ENCODE data around the gene SLC24A4.

SLC24A4 gene

DNA sequence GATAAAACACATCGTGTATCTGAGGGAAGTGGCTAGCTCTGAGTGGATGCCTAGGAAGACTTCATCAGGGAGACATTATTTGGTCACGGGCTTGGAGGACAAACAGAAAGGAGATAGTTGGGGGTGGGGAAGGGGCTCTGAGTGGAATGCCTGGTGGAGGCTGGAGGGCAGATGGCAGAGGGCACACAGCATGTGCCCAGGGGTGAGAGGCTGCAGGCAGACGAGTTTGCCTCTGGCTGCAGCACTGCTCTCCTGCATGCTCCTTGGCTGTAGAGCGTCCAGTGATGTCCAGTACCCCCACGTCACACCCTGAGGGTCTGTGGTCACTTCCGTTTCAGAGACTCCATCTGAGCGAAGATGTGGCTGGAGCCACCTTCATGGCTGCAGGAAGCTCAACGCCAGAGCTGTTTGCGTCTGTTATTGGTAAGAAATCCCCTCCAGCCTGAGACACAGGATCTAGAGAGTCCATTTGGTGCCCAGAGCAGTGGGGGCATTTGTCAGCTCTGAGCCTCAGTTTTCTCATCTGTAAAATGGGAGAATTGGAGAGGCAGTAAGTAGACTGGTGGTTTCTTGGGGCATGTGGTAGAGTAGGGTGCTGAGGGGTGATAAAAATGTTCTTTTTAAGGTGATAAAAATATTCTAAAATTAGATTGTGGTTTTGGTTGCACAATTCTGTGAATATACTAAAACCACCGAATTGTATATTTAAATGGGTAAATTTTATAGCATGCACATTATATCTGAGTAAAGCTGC is 119.0 kb downstream of the SLC24A4 start:
- no peak for DNase-seq

GRCh38 chr14:92443167-92443566 is 120.2 kb downstream of the SLC24A4 start:
- DNase-seq, result no peak

DNA sequence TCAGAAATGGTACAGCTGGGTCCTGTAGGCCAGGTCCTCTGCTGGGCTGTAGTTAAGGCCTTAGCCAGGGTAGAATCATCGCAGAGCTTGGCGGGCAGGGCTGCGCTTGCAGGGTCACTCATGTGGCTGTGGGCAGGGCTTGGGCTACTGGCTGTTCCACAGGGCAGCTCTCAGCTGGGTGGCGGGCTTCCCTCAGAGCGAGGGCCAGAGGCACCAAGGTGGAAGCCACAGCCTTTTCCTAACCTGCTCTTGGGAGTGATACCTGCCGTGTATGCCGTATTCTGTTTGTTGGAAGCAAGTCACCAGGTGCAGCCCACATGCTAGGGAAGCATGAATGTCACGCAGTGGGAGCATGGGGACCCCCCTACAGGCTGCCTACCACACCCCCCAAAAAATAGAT is 120.8 kb downstream of the SLC24A4 start:
- no peak for DNase-seq

DNA sequence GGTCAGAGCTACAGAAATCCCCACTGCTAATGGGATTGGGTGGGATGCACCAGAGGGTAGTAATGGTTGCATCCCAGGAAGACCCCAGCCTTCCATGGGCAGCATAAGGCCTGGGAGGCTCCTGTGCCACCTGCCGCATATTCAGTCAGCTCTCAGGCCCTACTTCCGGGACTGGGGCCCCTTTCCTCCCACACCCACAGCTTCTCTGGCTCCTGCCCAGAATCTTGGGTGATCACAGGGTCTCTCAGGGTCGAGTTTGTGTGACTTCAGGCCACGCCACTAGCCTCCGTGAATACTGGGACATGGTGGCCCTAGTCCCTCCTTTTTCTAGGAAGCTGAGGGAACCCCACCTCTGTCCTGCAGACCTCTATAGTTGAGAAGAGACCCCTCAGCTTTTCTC is 123.8 kb downstream of the SLC24A4 start:
- no peak for DNase-seq

DNA sequence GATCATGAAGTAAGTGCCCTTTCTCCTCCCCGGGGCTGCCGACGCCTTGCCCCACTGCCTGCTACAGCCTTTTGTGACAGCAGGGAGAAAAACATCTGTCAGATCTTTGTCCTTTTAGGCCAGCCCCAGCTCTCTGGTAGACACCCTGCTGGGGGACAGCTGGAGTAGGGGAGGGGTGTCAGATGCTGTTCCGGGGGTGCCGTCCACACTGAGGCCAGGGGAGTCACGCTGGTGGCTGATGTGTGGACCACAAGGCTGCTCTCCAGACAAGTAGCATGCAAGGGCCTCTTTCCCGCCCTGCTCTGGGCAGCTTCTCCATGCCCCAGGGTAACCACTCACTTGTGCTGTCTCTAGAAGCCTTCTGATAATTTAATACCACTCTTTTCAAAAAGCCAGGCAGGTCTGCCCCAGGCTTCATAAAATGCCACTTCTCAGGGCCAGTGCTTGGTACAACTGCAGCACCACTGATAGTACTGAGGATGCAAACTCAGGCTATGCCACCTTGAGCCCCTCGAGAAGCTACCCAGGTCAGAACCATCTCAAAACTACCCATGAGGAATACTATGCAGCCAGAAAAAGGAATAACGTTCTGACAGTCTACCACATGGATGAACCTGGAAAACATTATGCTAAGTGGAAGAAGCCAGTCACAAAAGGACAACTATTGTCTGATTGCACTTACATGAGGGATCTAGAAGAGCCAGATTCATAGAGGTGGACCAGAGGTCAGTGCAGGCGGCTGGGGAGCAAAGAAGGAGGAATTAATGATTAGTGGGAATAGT is 124.6 kb downstream of the SLC24A4 start:
- DNase-seq, result no peak

GRCh38 chr14:92448786-92449185 is 125.8 kb downstream of the SLC24A4 start:
- no peak for DNase-seq

DNA sequence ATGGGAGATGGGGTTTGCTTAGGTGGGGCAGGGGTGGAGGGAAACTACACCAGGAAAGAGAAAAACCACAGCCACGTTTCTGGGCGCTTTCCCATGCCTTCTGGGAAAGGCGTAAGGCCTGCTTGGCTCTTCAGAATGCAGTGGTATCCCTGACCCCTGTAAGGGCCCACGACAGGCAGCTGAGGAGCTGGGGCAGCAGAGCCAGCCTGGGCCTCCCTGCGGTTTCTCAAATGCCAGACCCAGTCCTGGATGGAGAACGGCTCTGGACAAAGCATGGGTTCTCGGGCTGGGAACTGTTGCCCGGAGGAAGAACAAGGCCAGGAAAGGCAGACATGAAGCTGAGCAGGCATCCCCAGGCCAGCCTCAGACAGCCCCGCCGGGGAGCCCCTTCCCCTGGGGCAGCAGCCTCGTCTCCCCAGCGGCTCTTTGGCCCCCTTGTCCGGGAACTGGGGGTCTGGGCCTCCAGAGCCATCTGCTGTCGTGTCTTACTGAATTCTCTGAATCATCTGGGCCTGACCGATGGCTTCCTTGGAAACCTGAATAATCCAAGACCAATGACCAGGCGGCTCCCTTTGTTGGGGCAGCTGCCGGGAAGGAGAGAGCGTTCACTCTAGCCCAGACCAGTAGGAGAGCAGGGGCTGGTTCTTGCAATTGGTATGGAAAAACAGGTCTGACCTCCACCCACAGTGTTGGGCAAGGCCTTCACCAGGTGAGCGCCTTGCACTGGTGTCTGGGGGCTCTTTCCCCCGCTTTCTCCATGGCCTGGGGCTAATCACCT is 126.6 kb downstream of the SLC24A4 start:
- DNase-seq, result no peak

DNA sequence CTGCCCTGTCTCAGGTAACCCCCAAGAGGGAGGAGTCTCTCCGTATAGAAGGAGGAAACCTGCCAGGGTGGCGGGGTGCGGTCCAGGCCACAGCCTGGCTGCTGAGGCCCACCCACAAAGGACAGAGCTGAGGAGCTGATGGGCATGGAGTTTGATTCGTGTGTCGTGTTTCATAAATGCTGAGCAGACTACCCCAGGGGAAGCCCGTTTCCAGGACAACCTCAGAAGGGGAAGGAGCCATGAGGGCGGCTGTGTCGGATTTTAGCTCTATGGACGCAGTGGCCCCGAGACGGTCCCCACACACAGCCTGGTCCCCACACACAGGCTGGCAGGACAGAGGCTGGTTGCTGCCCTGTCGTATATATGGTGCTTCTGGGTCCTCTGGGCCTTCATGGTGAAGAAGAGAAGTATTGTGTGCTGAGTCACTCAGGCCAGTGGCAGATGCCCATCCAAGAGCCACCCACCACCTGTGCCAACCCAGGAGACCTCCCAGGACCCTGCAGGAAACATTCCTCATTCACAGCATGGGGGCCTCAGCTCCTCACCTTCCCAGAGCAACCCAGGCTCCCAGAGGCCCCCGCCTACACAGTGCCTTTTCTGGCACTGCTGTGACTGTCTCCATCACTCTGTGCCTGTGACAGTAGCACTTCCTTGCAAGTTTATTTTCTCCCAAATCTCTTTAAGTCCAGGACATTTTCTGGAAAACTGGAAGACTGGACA is 127.5 kb downstream of the SLC24A4 start:
- DNase-seq, result no peak

DNA sequence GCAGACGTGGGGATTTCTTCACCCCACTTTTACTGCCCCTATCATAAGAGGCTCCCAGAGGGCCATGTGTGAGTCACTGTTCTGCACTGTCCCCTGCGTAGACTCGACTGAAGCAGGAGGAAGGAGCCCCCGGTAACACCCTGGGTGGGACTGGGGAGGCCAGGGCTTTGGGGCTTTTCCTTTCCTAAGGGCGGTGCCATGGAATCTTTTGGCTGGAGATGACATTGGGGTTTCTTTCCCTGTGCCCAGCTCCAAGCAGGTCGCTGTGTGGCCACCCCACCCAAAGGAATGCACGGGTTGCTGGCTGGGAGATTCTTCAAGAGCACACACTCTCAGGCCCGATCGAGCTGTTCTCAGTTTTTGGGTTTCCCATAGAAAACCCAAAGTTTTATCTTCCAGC is 128.3 kb downstream of the SLC24A4 start:
- no peak for DNase-seq

DNA sequence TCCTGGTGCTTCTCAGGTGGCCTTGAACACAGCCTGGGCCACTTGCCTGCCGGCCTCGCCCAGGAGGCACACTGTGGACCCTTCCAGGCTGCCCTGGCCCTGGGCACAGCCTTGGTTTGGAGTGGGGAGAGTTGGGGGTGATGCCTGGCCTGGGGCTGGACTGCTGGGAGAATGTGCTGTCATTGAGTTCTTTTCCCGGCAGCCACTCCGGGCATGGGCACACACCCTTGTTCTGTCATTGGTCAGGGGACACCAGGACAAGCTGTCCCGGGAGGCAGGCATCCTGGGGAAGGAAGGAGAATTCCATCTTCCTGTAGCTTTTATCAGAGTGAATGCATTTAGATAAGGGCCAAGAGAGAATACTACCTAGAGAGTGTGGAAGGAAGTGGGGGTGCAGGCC is 128.8 kb downstream of the SLC24A4 start:
- DNase-seq, result no peak

GRCh38 chr14:92452471-92452870 is 129.5 kb downstream of the SLC24A4 start:
- no peak for DNase-seq

GRCh38 chr14:92453691-92454090 is 130.7 kb downstream of the SLC24A4 start:
- DNase-seq, result no peak

DNA sequence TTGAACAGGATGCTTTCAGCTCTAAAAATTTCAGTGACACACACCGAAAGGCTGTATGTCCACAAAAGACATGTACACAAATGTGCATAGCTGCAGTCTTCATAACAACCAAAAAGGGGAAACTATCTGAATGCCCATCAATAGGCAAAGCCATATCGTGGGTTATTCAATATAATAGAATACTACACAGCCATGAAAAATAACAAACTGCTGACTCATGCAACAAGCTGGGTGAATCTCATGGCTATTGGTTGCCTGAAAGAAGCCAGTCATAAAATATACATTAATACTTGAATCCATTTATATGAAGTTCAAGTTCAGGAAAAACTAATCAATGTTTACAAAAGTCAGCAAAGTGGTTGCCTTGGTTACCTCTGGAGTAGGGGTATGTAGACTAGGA is 132.3 kb downstream of the SLC24A4 start:
- DNase-seq, result no peak

DNA sequence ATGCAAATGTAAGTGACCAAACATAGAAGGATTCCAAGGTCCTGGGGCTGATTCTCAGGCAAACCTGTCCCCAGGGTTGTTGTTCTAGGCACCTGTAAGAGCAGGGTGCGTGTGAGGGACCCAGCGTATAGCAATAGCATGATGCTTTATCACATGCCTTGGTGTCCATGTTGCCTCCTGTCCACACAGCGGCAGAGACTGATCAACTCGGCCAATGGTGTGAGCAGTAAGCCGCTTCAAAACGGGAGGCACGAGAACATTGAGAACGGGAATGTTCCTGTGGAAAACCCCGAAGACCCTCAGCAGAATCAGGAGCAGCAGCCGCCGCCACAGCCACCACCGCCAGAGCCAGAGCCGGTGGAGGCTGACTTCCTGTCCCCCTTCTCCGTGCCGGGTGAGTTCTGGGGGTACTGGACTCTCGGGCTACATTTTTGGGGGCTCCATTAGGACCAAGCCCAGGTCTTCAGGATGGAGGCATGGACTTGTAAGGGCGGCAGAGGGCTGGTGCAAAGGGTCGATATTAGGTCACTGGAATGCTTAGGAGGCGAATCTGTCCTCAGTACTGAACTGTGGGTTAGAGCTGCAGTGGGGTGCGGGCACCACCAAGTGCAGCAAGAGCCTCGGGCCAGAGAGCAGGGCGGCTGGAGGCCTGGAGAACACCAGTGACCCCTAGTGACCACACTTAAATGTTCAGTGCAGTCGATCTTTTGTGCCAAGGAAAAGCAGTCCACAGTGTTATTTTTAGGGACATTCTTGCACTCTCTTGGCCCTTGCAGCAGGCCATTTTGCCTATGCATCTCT is 133.4 kb downstream of the SLC24A4 start:
- DNase-seq, result no peak

DNA sequence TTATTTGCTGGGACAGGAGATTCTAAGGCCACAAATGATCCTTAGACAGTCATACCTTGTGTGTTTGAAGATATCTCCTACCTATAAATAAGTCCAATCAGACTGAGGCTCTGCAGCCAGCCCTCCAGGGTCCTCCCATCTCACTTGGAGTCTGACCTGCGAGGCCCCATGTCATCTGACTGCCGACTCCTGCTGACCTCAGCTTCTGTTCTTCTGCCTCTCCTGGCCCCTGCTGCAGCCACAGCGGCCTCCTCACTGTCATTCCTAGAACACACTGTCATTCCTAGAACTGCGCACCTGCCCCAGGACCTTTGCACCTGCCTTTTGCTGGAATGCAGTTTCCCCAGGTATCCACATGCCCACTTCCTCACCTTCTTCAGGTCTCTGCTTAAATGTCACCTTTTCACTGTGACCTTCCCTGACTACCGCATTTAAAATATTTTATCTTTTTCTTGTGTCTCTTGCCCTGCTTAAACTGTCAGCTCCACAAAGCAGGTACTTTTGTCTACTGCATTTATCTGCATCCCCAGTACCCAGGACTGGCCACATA is 134.1 kb downstream of the SLC24A4 start:
- DNase-seq, result no peak

DNA sequence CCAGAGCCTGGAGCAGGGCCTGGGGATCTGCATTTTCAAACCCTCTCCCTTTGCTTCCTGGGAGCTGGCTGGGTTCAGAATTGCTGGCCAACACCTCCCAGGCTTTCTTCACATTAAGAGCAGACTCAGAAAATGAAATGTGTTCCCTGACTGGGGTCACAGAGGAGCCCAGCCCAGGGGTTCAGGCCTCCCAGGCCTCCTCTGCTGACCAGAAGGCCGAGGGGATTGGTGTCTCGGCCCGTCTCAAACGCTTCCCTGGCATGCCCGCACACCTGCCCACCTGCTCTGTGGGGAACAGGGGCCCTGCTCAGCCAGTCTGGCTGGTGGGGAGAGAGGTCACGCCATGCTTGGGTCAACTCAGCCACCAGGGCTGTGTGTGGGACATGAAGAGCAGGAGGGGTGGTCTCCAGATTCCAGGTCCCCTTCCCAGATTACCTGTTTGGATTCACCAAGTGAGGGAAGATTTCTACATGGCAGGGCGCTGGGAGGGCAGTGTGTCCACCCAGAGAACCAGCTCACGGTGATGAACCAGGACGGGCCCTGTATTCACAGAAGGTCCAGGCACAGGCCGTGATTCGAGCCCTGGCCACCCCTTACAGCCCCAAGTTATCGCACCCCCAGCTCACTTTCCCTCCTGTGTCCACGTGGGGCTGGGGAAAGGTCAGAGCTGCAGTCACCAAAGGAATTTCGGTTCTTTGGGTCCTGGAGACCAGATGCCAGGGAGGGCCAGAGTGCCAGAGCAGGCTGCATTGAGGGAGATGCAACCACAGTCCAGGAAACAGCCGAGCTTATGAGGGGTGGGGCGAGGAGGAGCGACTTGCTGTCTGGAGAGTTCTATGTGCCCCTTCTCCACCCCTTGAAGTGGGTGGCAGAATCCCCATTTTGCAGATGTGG is 135.4 kb downstream of the SLC24A4 start:
- no peak for DNase-seq

GRCh38 chr14:92459030-92459949 is 136.3 kb downstream of the SLC24A4 start:
- DNase-seq, result no peak

- DNase-seq, result no peak
Observed at GRCh38 chr14:92459950-92460421, 137.0 kb downstream of the SLC24A4 start.

GRCh38 chr14:92460541-92460915 is 137.6 kb downstream of the SLC24A4 start:
- no peak for DNase-seq
